GM19463 (cell line): ENCODE data around the gene MAPK8IP3.
A peak's percentile ranks its signal among the peaks of the same experiment; 100 is the strongest.

Experiments used
- ATAC-seq: cut with Tn5 transposase; IDR thresholded peaks from one replicate; pipeline ENCODE4 v1.9.1; 2021; ENCODE audit warnings: mild to moderate bottlenecking, moderate library complexity; ENCODE audit not compliant: unreplicated experiment

The MAPK8IP3 gene

GRCh38 chr16:1758923-1759322, 52.9 kb downstream of the MAPK8IP3 start:
- ATAC-seq, result no peak

- no peak for ATAC-seq
Observed at GRCh38 chr16:1759511-1759910, 53.5 kb downstream of the MAPK8IP3 start.

GRCh38 chr16:1760911-1761310, 54.9 kb downstream of the MAPK8IP3 start:
- no peak for ATAC-seq

GRCh38 chr16:1761751-1762150, 55.8 kb downstream of the MAPK8IP3 start:
- ATAC-seq, result no peak

GRCh38 chr16:1762196-1762878, 56.3 kb downstream of the MAPK8IP3 start:
- no peak for ATAC-seq

- ATAC-seq, result no peak
Observed at GRCh38 chr16:1762879-1763520, 57.0 kb downstream of the MAPK8IP3 start.

- ATAC-seq, result no peak
Observed at GRCh38 chr16:1763521-1764511, 57.8 kb downstream of the MAPK8IP3 start.

GRCh38 chr16:1764971-1765370, 59.0 kb downstream of the MAPK8IP3 start:
- ATAC-seq, result no peak

GRCh38 chr16:1765826-1766225, 59.8 kb downstream of the MAPK8IP3 start:
- ATAC-seq, result no peak

GRCh38 chr16:1766231-1766630, 60.2 kb downstream of the MAPK8IP3 start:
- ATAC-seq, result no peak

GRCh38 chr16:1766701-1767100, 60.7 kb downstream of the MAPK8IP3 start:
- ATAC-seq, result no peak

- no peak for ATAC-seq
Observed at GRCh38 chr16:1767116-1767994, 61.4 kb downstream of the MAPK8IP3 start.

GRCh38 chr16:1768061-1768766, 62.2 kb downstream of the MAPK8IP3 start:
- ATAC-seq, result no peak

GRCh38 chr16:1768767-1769401, 62.9 kb downstream of the MAPK8IP3 start:
- ATAC-seq, result no peak

GRCh38 chr16:1769402-1770300, 63.7 kb downstream of the MAPK8IP3 start:
- ATAC-seq, result no peak

GRCh38 chr16:1770328-1771187, 64.6 kb downstream of the MAPK8IP3 start:
- ATAC-seq, result no peak

- peak; percentile 37 for ATAC-seq
Observed at GRCh38 chr16:1771188-1771863, 65.3 kb downstream of the MAPK8IP3 start, which contains the start of gene NME3. TSS of gene NME3 (minus strand) at chr16:1771543. CDS start at chr16:1771534, 9 bp downstream.
